Measurements from ENCODE around the gene KRTAP10-6. TPM values are rescaled to one million over a fixed set of nuclear protein-coding genes. Genes with fewer than 3 reads are reported as not detected.
"Not testable (repeated sequence)": the region's sequence is repeated elsewhere in the genome, so short reads cannot be mapped to it uniquely, and the experiment has no call there.

Gene KRTAP10-6
- total and polyA plus RNA-seq, 4 experiments from 2014 or later = not detected

DNA sequence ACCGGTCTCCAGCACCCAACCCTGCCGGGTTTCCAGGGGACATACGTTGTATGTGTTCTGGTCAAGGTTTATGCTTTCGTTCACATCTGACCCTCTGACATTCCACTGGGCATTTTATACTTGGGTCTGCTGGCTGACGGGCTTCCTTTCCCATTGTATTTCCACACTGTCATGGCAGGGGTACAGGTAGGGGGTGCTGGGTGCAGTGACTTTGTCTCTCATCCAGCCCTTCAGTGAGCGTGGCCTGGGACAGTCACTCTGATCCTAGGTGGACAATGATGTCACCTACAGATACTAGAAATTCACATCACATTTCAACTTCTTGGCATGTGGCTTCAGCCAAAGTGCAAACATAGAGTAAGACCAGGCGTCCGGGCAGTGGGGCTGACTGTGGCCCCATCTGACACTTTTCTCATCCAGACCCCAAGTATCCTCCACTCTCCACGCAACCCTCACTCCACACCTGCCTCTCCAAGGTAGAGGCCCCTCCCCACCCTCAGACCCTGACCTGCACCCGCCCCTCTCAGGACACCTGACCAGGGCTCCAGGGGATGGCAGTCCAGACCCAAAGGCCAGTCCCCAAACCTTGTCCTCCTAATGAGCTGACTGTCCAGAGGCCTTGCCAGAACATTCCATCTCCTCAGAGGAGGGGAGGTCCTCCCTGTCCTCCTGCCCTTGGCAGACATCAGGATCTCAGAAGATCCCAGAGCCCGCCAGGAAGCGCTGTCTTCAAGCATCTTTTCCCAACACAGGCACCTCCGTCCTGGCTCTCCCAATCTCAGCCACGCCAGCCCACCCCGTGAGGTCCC is 44.1 kb upstream of the KRTAP10-6 start:
- H3K27ac ChIP-seq (ENCODE audit: low read depth, low read length) = no peak overlapping the region
- no peaks in the 10 kb centered on the region for H3K4me1 ChIP-seq (ENCODE audit: insufficient read depth, low read length)
- no peak overlapping the region for H3K4me3 ChIP-seq (ENCODE audit: low read length in 2 of 2)
- no peak for DNase-seq
- peaks cover 1 to 12% of the 10 kb centered on the region in 2 donors for H3K27me3 Mint-ChIP-seq
- H3K27ac Mint-ChIP-seq = no peak overlapping the region
- H3K9me3 Mint-ChIP-seq = peaks cover 3 to 37% (median 23%) of the 10 kb centered on the region in 8 donors
- intact Hi-C loops (cut with micrococcal nuclease) = no loop called here
- peaks cover 2 to 17% of the 10 kb centered on the region in 2 donors for H3K36me3 Mint-ChIP-seq
- H3K4me1 Mint-ChIP-seq = peaks cover 0 to 5% (median 1%) of the 10 kb centered on the region in 4 donors
- POLR2A ChIA-PET (ENCODE audit: partially characterized antibody) = no interaction called here
- CTCF ChIA-PET (ENCODE audit: partially characterized antibody) = no interaction called here
- no peaks in the 10 kb centered on the region for H3K9me3 ChIP-seq (ENCODE audit: control insufficient read depth in 1 of 2, low read length in 2 of 2)
- peak overlapping the region in 1 of 8 donors; percentile 55 for H3K4me3 Mint-ChIP-seq
- H3K27me3 ChIP-seq (ENCODE audit: insufficient read depth, low read length) = no peaks in the 10 kb centered on the region
- no peaks in the 10 kb centered on the region for H3K36me3 ChIP-seq (ENCODE audit: insufficient read depth, low read length)

GRCh38 chr21:44632067-44632466 is 39.8 kb upstream of the KRTAP10-6 start:
- peak overlapping the region in 3 of 7 donors; percentile 50 to 77 (median 53) for H3K27ac Mint-ChIP-seq
- ChIA-PET CTCF (ENCODE audit: partially characterized antibody) (interaction anchor here (1.3 to 1.8 kb wide), 2 partner anchors 10 to 12 kb away, joined by 4 read pairs; no protein-coding TSS in a partner anchor), POLR2A (ENCODE audit: partially characterized antibody) (interaction anchor here (1.8 to 3.8 kb wide), 2 partner anchors 13 to 26 kb away, joined by 5 to 16 read pairs; partner anchors contain the start of gene KRTAP12-3)
- DNase-seq = no peak
- H3K4me1 Mint-ChIP-seq = peaks cover 10 to 25% (median 17%) of the 10 kb centered on the region in 4 donors
- Histone ChIP-seq H3K27ac (ENCODE audit: low read depth, low read length) (no peak overlapping the region), H3K36me3 (ENCODE audit: insufficient read depth, low read length) (no peaks in the 10 kb centered on the region), H3K9me3 (ENCODE audit: control insufficient read depth in 1 of 2, low read length in 2 of 2) (peaks cover 0 to 4% of the 10 kb centered on the region in 2 donors), H3K4me3 (ENCODE audit: low read length in 2 of 2) (no peak overlapping the region), H3K27me3 (ENCODE audit: insufficient read depth, low read length) (no peaks in the 10 kb centered on the region), H3K4me1 (ENCODE audit: insufficient read depth, low read length) (peaks cover 22% of the 10 kb centered on the region)
- intact Hi-C loops (cut with micrococcal nuclease) = no loop called here
- peaks cover 10 to 24% of the 10 kb centered on the region in 2 donors for H3K36me3 Mint-ChIP-seq
- H3K27me3 Mint-ChIP-seq = peaks cover 0 to 3% of the 10 kb centered on the region in 2 donors
- H3K4me3 Mint-ChIP-seq = no peak overlapping the region
- peaks cover 0 to 40% (median 31%) of the 10 kb centered on the region in 8 donors for H3K9me3 Mint-ChIP-seq

- Mint-ChIP-seq H3K27me3 (no peaks in the 10 kb centered on the region), H3K27ac (peak overlapping the region; percentile 48 to 89 (median 72)), H3K9me3 (peaks cover 0 to 43% (median 31%) of the 10 kb centered on the region in 8 donors), H3K36me3 (peaks cover 10 to 24% of the 10 kb centered on the region in 2 donors), H3K4me1 (peaks cover 10 to 31% (median 20%) of the 10 kb centered on the region in 4 donors), H3K4me3 (peak overlapping the region in 6 of 8 donors; percentile 1 to 69 (median 34))
- Histone ChIP-seq H3K36me3 (ENCODE audit: insufficient read depth, low read length) (no peaks in the 10 kb centered on the region), H3K27me3 (ENCODE audit: insufficient read depth, low read length) (no peaks in the 10 kb centered on the region), H3K4me3 (ENCODE audit: low read length in 2 of 2) (no peak overlapping the region), H3K9me3 (ENCODE audit: control insufficient read depth in 1 of 2, low read length in 2 of 2) (peaks cover 0 to 4% of the 10 kb centered on the region in 2 donors), H3K27ac (ENCODE audit: low read depth, low read length) (no peak overlapping the region), H3K4me1 (ENCODE audit: insufficient read depth, low read length) (peaks cover 26% of the 10 kb centered on the region)
- ChIA-PET POLR2A (ENCODE audit: partially characterized antibody) (interaction anchor here (1.1 to 3.8 kb wide), 2 partner anchors 11 to 27 kb away, joined by 4 to 16 read pairs; partner anchors contain the start of gene KRTAP12-3), CTCF (ENCODE audit: partially characterized antibody) (interaction anchor here (1.8 to 2.9 kb wide), 2 partner anchors 8 to 12 kb away, joined by 4 to 9 read pairs; no protein-coding TSS in a partner anchor)
- DNase-seq = no peak
- intact Hi-C loops (cut with micrococcal nuclease) = no loop called here
These were observed 38.1 kb upstream of the KRTAP10-6 start for GRCh38 chr21:44630440-44630839.

- intact Hi-C loops (cut with micrococcal nuclease) = no loop called here
- H3K9me3 Mint-ChIP-seq = peaks cover 0 to 54% (median 39%) of the 10 kb centered on the region in 8 donors
- H3K36me3 ChIP-seq (ENCODE audit: insufficient read depth, low read length) = no peaks in the 10 kb centered on the region
- peaks cover 12 to 35% of the 10 kb centered on the region in 2 donors for H3K36me3 Mint-ChIP-seq
- H3K27ac Mint-ChIP-seq = peak overlapping the region in 3 of 7 donors; percentile 39 to 79 (median 60)
- DNase-seq = no peak
- H3K4me1 Mint-ChIP-seq = peaks cover 10 to 31% (median 22%) of the 10 kb centered on the region in 4 donors
- H3K4me3 ChIP-seq (ENCODE audit: low read length in 2 of 2) = no peak overlapping the region
- POLR2A ChIA-PET (ENCODE audit: partially characterized antibody) = interaction anchor here (0.9 to 3.8 kb wide), 3 partner anchors 10 to 30 kb away, joined by 3 to 16 read pairs (median 3); partner anchors contain the start of gene KRTAP12-3
- peaks cover 0 to 4% of the 10 kb centered on the region in 2 donors for H3K9me3 ChIP-seq (ENCODE audit: control insufficient read depth in 1 of 2, low read length in 2 of 2)
- peaks cover 26% of the 10 kb centered on the region for H3K4me1 ChIP-seq (ENCODE audit: insufficient read depth, low read length)
- H3K27me3 Mint-ChIP-seq = no peaks in the 10 kb centered on the region
- H3K4me3 Mint-ChIP-seq = no peak overlapping the region
- CTCF ChIA-PET (ENCODE audit: partially characterized antibody) = interaction anchor here (1.6 to 2.9 kb wide), 2 partner anchors 10 to 114 kb away, joined by 4 to 9 read pairs; no protein-coding TSS in a partner anchor
- H3K27me3 ChIP-seq (ENCODE audit: insufficient read depth, low read length) = no peaks in the 10 kb centered on the region
- H3K27ac ChIP-seq (ENCODE audit: low read depth, low read length) = no peak overlapping the region
These were observed 36.5 kb upstream of the KRTAP10-6 start for GRCh38 chr21:44628707-44629391.

GRCh38 chr21:44627831-44628233 is 35.5 kb upstream of the KRTAP10-6 start:
- H3K4me3 Mint-ChIP-seq = not testable (repeated sequence)

DNA sequence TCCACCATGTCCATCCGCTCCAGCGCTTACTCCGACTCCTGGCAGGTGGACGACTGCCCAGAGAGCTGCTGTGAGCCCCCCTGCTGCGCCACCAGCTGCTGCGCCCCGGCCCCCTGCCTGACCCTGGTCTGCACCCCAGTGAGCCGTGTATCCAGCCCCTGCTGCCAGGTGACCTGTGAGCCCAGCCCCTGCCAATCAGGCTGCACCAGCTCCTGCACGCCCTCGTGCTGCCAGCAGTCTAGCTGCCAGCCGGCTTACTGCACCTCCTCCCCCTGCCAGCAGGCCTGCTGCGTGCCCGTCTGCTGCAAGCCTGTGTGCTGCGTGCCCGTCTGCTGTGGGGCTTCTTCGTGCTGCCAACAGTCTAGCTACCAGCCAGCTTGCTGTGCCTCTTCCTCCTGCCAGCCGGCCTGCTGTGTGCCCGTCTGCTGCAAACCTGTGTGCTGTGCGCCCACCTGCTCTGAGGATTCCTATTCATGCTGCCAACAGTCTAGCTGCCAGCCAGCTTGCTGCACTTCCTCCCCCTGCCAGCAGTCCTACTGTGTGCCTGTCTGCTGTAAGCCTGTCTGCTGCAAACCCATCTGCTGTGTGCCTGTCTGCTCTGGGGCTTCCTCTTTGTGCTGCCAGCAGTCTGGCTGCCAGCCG is 35.0 kb upstream of the KRTAP10-6 start:
- H3K36me3 ChIP-seq (ENCODE audit: insufficient read depth, low read length); DNase-seq; H3K27ac ChIP-seq (ENCODE audit: low read depth, low read length); intact Hi-C loops (cut with micrococcal nuclease); H3K9me3 ChIP-seq (ENCODE audit: control insufficient read depth in 1 of 2, low read length in 2 of 2); H3K27me3 Mint-ChIP-seq; H3K4me3 ChIP-seq (ENCODE audit: low read length in 2 of 2); H3K27me3 ChIP-seq (ENCODE audit: insufficient read depth, low read length): not testable (repeated sequence)
- POLR2A ChIA-PET (ENCODE audit: partially characterized antibody) = interaction anchor here (1.1 to 1.7 kb wide), 2 partner anchors 26 to 30 kb away, joined by 4 read pairs; partner anchors contain the start of gene KRTAP12-3
- CTCF ChIA-PET (ENCODE audit: partially characterized antibody) = interaction anchor here (1.6 kb wide), 1 partner anchor 115 kb away, joined by 4 read pairs; no protein-coding TSS in a partner anchor
- peaks cover 0 to 53% (median 47%) of the 10 kb centered on the region in 8 donors for H3K9me3 Mint-ChIP-seq
- H3K27ac Mint-ChIP-seq = peak overlapping the region in 1 of 7 donors; percentile 80
- peaks cover 17 to 47% of the 10 kb centered on the region in 2 donors for H3K36me3 Mint-ChIP-seq
- H3K4me1 Mint-ChIP-seq = peaks cover 10 to 34% (median 25%) of the 10 kb centered on the region in 4 donors
- H3K4me1 ChIP-seq (ENCODE audit: insufficient read depth, low read length) = peaks cover 26% of the 10 kb centered on the region
- H3K4me3 Mint-ChIP-seq = peak overlapping the region in 1 of 8 donors; percentile 39

More at GRCh38 chr21:44627831-44628233, 35.5 kb upstream of the KRTAP10-6 start:
- H3K36me3 ChIP-seq (ENCODE audit: insufficient read depth, low read length); H3K27me3 ChIP-seq (ENCODE audit: insufficient read depth, low read length); DNase-seq; H3K27me3 Mint-ChIP-seq; H3K27ac ChIP-seq (ENCODE audit: low read depth, low read length); intact Hi-C loops (cut with micrococcal nuclease); H3K4me3 ChIP-seq (ENCODE audit: low read length in 2 of 2); H3K9me3 ChIP-seq (ENCODE audit: control insufficient read depth in 1 of 2, low read length in 2 of 2): not testable (repeated sequence)
- H3K9me3 Mint-ChIP-seq = peaks cover 0 to 54% (median 43%) of the 10 kb centered on the region in 8 donors
- H3K27ac Mint-ChIP-seq = peak overlapping the region in 1 of 7 donors; percentile 27
- H3K4me1 ChIP-seq (ENCODE audit: insufficient read depth, low read length) = peaks cover 26% of the 10 kb centered on the region
- peaks cover 10 to 34% (median 25%) of the 10 kb centered on the region in 4 donors for H3K4me1 Mint-ChIP-seq
- H3K36me3 Mint-ChIP-seq = peaks cover 17 to 42% of the 10 kb centered on the region in 2 donors
- POLR2A ChIA-PET (ENCODE audit: partially characterized antibody) = interaction anchor here (1.1 kb wide), 1 partner anchor 30 kb away, joined by 4 read pairs; the partner anchor contains the start of gene KRTAP12-3
- CTCF ChIA-PET (ENCODE audit: partially characterized antibody) = interaction anchor here (1.6 kb wide), 1 partner anchor 115 kb away, joined by 4 read pairs; no protein-coding TSS in a partner anchor
